Testis (tissue), 3 donors: ENCODE data around the gene POLRMT. TPM values are rescaled to one million over a fixed set of nuclear protein-coding genes. Genes with fewer than 3 reads are reported as not detected.

Experiments used
- DNase-seq: peaks from one replicate; pipeline ENCODE4 v3.0.0-alpha.2; 2019
- H3K27ac ChIP-seq, 2 donors: fragments of 200-600 bp; sonication (generic); one replicate each; pipeline ENCODE4 v1.5.1; 2019
- H3K27me3 ChIP-seq: fragments of 200-600 bp; sonication (generic); one replicate; pipeline ENCODE4 v1.5.1; 2019
- H3K36me3 ChIP-seq: fragments of 200-600 bp; sonication (generic); one replicate; pipeline ENCODE4 v1.5.1; 2017; ENCODE audit warnings: low read depth; ENCODE audit errors: missing control alignments
- H3K4me1 ChIP-seq: fragments of 200-600 bp; sonication (generic); one replicate; pipeline ENCODE4 v1.5.1; 2019
- H3K4me3 ChIP-seq, 2 donors: fragments of 200-600 bp; sonication (generic); one replicate each; pipeline ENCODE4 v1.5.1; 2017 to 2019
- H3K9me3 ChIP-seq: fragments of 200-600 bp; sonication (generic); one replicate; pipeline ENCODE4 v1.5.1; 2017
- POLR2A ChIP-seq: fragments of 450-650 bp; IDR thresholded peaks from one replicate; pipeline ENCODE4 v1.6.1; 2017; ENCODE audit warnings: antibody characterized with exemption, mild to moderate bottlenecking, moderate library complexity
- WGBS, 2 donors: methylation state at CpG; one replicate each; pipeline ENCODE4 v1.1.5; 2018; 5-methylcytosine and 5-hydroxymethylcytosine counted together
- intact Hi-C: fragments of 100-400 bp; cut with DNase I; formaldehyde crosslinking; loops from one replicate; pipeline ENCODE4 v1.15.1; 2023; ENCODE audit warnings: low total_unique reads
- polyA plus RNA-seq: library from polyadenylated mRNA; stranded (reverse); fragments of 350-450 nt; fragmentation: Illumina TruSeq; extraction: RNeasy Lipid Tissue Mini Kit (QIAGEN cat#74804); gene quantifications from one replicate; pipeline ENCODE4 v1.2.3, GENCODE V29; 2014; ENCODE audit warnings: low read depth, low replicate concordance; ENCODE audit not compliant: insufficient read depth
- total RNA-seq, 2 donors: library from RNA; depleted of rRNA; stranded (reverse); fragments of >200 nt; gene quantifications; one replicate each; pipeline ENCODE4 v1.2.3, GENCODE V29; 2016
- TF ChIP-seq, protein P1 (sequence below), 3 experiments: fragments of 450-650 bp in 2 of 3; fragments of 200-600 bp in 1 of 3; sonication (generic) in 1 of 3; IDR thresholded peaks; one replicate each; pipeline ENCODE4 v1.5.1; 2016 to 2019; ENCODE audit warnings: antibody characterized with exemption in 3 of 3, mild to moderate bottlenecking in 2 of 3, moderate library complexity in 1 of 3

Gene POLRMT
- total and polyA plus RNA-seq, 3 donors from 2014 or later: 116 to 178 (median 137) TPM

DNA sequence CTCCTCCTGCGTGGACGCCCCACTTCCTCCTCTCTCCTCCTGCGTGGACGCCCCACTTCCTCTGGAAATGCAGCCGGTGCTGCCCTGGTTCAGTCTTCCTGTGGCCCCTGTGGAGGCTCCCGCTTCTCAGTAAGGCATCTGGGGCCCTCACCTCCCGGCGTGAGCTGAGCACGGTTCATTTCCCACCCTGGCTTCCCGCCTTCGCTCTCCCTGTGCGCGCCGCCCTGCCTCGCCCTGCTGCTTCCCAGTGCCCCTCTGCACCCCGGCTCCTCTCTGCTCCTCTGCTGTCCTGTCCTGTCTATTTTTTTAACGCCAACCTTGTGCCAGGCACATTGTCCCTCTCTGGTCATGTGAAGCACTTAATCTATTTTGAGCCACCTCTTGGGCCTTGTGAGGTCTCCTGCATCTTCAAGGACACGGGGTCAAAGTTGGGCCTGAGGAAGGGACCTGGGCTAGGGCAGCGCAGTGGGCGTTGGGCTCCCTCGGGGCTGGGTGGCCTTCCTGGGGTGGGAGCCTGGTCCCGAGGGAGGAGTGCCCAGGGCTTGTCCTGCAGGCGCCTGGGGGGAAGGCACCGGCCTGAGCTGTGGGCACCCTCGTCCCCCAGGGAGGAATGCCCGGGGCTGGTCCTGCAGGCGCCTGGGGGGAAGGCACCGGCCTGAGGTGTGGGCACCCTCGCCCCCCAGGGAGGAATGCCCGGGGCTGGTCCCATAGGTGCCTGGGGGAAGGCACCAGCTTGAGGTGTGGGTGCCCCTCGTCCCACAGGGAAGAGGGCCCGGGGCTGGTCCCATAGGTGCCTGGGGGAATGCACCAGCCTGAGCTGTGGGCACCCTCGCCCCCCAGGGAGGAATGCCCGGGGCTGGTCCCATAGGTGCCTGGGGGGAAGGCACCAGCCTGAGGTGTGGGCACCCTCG lies 30.7 kb downstream of the POLRMT start:
- WGBS, 2 donors: 88 to 90% methylated on average over 29 to 35 of the region's 35 CpGs
- no peak for TF ChIP-seq POLR2A
- TF ChIP-seq, protein P1, sequence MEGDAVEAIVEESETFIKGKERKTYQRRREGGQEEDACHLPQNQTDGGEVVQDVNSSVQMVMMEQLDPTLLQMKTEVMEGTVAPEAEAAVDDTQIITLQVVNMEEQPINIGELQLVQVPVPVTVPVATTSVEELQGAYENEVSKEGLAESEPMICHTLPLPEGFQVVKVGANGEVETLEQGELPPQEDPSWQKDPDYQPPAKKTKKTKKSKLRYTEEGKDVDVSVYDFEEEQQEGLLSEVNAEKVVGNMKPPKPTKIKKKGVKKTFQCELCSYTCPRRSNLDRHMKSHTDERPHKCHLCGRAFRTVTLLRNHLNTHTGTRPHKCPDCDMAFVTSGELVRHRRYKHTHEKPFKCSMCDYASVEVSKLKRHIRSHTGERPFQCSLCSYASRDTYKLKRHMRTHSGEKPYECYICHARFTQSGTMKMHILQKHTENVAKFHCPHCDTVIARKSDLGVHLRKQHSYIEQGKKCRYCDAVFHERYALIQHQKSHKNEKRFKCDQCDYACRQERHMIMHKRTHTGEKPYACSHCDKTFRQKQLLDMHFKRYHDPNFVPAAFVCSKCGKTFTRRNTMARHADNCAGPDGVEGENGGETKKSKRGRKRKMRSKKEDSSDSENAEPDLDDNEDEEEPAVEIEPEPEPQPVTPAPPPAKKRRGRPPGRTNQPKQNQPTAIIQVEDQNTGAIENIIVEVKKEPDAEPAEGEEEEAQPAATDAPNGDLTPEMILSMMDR (IDR thresholded peaks at IDR 0.05): no peak
- Histone ChIP-seq H3K4me3 (no peak overlapping the region), H3K4me1 (no peaks in the 10 kb centered on the region), H3K27ac (no peak overlapping the region), H3K36me3 (no peaks in the 10 kb centered on the region), H3K27me3 (no peaks in the 10 kb centered on the region), H3K9me3 (no peaks in the 10 kb centered on the region)
- no peak for DNase-seq
- intact Hi-C loops: no loop called here

DNA sequence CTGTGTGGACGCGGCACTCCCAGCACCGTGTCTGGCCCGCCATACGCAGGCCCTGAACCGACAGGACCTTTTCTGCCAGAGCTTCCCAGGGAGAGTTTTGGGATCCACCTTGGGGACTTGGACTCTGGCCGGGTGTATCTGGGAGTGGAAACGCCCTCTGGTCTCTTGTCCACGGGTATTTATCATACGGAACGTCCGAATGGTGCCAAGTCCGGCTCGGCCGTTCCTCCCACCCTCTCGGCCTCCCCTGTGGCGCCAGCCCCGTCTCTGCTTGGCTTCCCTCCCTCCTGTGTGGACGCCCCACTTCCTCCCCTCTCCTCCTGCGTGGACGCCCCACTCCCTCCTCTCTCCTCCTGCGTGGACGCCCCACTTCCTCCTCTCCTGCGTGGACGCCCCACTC lies 31.5 kb downstream of the POLRMT start:
- no peaks in the 10 kb centered on the region for H3K9me3 ChIP-seq
- intact Hi-C loops: no loop called here
- H3K36me3 ChIP-seq: no peaks in the 10 kb centered on the region
- TF ChIP-seq, protein P1 (IDR thresholded peaks at IDR 0.05): no peak
- no peak for TF ChIP-seq POLR2A
- 83 to 89% methylated on average over 23 to 25 of the region's 25 CpGs for WGBS, 2 donors
- H3K27me3 ChIP-seq: no peaks in the 10 kb centered on the region
- no peaks in the 10 kb centered on the region for H3K4me1 ChIP-seq
- no peak for DNase-seq
- H3K27ac ChIP-seq: no peak overlapping the region
- H3K4me3 ChIP-seq: no peak overlapping the region

DNA sequence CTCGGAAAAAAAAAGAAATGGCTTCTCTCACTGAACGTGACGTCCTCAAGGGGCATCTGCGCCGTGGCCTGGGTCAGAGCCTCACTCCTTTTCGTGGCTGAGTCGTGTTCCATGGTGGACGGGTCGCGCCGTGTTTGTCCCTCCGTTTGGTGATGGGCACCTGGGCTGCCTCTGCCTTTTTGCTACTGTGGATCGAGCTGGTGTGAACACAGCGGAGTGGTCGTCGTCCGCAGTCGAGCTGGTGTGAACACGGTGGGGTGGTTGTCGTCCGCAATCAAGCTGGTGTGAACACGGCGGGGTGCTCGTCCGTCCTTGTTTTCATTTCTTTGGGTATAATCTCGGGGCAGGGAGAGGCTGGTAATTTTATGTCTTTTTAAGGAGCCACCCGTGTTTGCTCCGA lies 32.0 kb downstream of the POLRMT start:
- Histone ChIP-seq H3K4me1 (no peaks in the 10 kb centered on the region), H3K36me3 (no peaks in the 10 kb centered on the region), H3K4me3 (no peak overlapping the region), H3K9me3 (no peaks in the 10 kb centered on the region), H3K27me3 (no peaks in the 10 kb centered on the region), H3K27ac (no peak overlapping the region)
- intact Hi-C loops: no loop called here
- TF ChIP-seq, protein P1 (IDR thresholded peaks at IDR 0.05): no peak
- no peak for TF ChIP-seq POLR2A
- 91 to 93% methylated on average over 28 of the region's 28 CpGs for WGBS, 2 donors
- DNase-seq: no peak

DNA sequence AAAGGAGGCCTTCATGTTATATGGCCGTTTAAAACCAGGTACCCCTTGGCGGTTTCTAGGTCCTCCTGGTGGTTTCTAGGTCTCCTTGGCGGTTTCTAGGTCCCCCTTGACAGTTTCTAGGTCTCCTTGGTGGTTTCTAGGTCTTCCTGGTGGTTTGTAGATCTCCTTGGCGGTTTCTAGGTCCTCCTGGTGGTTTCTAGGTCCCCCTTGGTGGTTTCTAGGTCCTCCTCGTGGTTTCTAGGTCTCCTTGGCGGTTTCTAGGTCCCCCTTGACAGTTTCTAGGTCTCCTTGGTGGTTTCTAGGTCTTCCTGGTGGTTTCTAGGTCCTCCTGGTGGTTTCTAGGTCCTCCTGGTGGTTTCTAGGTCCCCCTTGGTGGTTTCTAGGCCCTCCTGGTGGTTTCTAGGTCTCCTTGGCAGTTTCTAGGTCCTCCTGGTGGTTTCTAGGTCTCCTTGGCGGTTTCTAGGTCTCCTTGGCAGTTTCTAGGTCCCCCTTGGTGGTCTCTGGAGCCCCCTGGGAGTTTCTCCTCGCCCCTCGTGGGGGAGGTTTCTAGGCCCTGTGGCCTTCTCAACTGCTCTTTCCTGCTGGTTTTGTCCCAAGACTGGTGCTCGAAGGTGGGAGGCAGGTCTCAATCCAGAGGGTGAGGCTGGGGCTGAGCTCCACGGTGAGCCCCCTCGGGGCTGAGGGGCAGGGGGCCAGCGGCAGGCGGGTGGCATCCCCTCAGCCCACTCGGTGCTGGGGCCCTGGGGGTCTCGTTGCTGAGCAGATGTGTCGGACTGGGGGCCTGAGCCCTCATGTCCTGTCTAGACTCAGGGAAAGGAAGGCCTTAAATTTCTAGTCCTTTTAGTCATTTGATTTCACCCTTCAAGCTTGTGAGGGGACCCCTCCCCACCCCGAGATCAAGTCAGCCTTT lies 35.7 kb downstream of the POLRMT start:
- no peaks in the 10 kb centered on the region for H3K4me1 ChIP-seq
- no peaks in the 10 kb centered on the region for H3K9me3 ChIP-seq
- intact Hi-C loops: no loop called here
- 76 to 81% methylated on average over 14 to 18 of the region's 18 CpGs for WGBS, 2 donors
- no peaks in the 10 kb centered on the region for H3K27me3 ChIP-seq
- TF ChIP-seq, protein P1 (IDR thresholded peaks at IDR 0.05): no peak
- no peak for TF ChIP-seq POLR2A
- DNase-seq: no peak
- no peaks in the 10 kb centered on the region for H3K36me3 ChIP-seq
- H3K27ac ChIP-seq: no peak overlapping the region
- H3K4me3 ChIP-seq: no peak overlapping the region
